ENCODE measurements around the gene GANAB. TPM values are rescaled to one million over a fixed set of nuclear protein-coding genes. Genes with fewer than 3 reads are reported as not detected.

The GANAB gene
- total and polyA plus RNA-seq, 2 of the 13 experiments (the other 11 are each of a cell fraction or from before 2014, with no cell fraction given): 99.5 to 234 TPM

DNA sequence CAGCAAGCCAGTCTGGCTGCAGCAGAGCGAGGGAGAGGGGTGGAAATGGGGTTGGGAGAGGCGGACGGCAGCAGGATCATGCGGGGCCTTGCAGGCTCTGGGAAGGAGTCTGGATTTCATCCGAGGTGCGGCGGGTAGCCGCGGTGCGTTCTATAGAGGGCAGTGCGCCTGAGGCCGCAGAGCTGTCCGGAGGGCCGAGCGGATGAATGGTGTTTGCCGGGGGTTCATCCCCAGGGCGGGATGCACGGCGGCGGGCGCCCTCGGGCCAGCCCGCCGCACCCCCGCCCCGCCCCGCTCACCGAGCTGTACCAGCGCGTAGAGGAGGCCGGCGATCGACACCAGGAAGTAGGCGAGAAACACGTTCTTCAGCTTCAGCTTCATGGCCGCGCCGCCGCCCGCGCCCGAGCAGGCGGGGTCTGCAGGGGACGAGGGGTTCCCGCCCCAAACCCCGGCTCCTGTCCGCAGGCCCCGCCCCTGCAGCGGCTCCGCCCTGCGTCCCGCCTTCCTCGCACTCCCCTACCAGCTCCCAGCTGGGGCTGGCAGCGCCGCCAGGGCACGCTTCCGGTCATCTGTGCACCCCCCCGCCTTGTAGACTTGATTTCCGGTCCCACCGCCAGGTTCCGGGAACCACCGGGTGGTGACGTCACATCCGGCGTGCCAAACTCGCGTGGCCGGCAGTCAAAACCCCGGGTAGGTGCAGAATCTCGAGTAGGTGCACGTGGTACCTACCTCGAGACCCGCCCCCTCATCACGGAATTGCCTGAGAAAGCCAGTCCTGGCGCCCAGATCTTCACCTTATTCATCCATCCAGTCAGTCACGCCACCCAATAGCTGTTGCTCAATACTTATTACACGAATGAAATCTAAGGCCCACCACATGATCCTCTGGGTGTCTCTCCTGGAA is 24.6 kb downstream of the GANAB start, which contains the start of gene B3GAT3 (continued):
- TF ChIP-seq, protein P1, sequence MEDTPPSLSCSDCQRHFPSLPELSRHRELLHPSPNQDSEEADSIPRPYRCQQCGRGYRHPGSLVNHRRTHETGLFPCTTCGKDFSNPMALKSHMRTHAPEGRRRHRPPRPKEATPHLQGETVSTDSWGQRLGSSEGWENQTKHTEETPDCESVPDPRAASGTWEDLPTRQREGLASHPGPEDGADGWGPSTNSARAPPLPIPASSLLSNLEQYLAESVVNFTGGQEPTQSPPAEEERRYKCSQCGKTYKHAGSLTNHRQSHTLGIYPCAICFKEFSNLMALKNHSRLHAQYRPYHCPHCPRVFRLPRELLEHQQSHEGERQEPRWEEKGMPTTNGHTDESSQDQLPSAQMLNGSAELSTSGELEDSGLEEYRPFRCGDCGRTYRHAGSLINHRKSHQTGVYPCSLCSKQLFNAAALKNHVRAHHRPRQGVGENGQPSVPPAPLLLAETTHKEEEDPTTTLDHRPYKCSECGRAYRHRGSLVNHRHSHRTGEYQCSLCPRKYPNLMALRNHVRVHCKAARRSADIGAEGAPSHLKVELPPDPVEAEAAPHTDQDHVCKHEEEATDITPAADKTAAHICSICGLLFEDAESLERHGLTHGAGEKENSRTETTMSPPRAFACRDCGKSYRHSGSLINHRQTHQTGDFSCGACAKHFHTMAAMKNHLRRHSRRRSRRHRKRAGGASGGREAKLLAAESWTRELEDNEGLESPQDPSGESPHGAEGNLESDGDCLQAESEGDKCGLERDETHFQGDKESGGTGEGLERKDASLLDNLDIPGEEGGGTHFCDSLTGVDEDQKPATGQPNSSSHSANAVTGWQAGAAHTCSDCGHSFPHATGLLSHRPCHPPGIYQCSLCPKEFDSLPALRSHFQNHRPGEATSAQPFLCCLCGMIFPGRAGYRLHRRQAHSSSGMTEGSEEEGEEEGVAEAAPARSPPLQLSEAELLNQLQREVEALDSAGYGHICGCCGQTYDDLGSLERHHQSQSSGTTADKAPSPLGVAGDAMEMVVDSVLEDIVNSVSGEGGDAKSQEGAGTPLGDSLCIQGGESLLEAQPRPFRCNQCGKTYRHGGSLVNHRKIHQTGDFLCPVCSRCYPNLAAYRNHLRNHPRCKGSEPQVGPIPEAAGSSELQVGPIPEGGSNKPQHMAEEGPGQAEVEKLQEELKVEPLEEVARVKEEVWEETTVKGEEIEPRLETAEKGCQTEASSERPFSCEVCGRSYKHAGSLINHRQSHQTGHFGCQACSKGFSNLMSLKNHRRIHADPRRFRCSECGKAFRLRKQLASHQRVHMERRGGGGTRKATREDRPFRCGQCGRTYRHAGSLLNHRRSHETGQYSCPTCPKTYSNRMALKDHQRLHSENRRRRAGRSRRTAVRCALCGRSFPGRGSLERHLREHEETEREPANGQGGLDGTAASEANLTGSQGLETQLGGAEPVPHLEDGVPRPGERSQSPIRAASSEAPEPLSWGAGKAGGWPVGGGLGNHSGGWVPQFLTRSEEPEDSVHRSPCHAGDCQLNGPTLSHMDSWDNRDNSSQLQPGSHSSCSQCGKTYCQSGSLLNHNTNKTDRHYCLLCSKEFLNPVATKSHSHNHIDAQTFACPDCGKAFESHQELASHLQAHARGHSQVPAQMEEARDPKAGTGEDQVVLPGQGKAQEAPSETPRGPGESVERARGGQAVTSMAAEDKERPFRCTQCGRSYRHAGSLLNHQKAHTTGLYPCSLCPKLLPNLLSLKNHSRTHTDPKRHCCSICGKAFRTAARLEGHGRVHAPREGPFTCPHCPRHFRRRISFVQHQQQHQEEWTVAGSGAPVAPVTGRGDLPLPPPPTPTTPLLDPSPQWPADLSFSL (CRISPR knock-in tag; IDR thresholded peaks at IDR 0.05): no peak
- TF ChIP-seq DNMT3B (CRISPR knock-in tag; conservative IDR thresholded peaks at IDR 0.05) (no peak), ETV5 (CRISPR knock-in tag; IDR thresholded peaks at IDR 0.05; ENCODE audit: borderline replicate concordance) (peak; percentile 99), FOXK1 (CRISPR knock-in tag; IDR thresholded peaks at IDR 0.05; ENCODE audit: borderline replicate concordance, low read depth) (peak; percentile 65; the same call in 1 of the 2 replicates)
- TF ChIP-seq, protein P2, sequence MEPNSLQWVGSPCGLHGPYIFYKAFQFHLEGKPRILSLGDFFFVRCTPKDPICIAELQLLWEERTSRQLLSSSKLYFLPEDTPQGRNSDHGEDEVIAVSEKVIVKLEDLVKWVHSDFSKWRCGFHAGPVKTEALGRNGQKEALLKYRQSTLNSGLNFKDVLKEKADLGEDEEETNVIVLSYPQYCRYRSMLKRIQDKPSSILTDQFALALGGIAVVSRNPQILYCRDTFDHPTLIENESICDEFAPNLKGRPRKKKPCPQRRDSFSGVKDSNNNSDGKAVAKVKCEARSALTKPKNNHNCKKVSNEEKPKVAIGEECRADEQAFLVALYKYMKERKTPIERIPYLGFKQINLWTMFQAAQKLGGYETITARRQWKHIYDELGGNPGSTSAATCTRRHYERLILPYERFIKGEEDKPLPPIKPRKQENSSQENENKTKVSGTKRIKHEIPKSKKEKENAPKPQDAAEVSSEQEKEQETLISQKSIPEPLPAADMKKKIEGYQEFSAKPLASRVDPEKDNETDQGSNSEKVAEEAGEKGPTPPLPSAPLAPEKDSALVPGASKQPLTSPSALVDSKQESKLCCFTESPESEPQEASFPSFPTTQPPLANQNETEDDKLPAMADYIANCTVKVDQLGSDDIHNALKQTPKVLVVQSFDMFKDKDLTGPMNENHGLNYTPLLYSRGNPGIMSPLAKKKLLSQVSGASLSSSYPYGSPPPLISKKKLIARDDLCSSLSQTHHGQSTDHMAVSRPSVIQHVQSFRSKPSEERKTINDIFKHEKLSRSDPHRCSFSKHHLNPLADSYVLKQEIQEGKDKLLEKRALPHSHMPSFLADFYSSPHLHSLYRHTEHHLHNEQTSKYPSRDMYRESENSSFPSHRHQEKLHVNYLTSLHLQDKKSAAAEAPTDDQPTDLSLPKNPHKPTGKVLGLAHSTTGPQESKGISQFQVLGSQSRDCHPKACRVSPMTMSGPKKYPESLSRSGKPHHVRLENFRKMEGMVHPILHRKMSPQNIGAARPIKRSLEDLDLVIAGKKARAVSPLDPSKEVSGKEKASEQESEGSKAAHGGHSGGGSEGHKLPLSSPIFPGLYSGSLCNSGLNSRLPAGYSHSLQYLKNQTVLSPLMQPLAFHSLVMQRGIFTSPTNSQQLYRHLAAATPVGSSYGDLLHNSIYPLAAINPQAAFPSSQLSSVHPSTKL (CRISPR knock-in tag; IDR thresholded peaks at IDR 0.05): peak; percentile 74
- TF ChIP-seq, protein P3, sequence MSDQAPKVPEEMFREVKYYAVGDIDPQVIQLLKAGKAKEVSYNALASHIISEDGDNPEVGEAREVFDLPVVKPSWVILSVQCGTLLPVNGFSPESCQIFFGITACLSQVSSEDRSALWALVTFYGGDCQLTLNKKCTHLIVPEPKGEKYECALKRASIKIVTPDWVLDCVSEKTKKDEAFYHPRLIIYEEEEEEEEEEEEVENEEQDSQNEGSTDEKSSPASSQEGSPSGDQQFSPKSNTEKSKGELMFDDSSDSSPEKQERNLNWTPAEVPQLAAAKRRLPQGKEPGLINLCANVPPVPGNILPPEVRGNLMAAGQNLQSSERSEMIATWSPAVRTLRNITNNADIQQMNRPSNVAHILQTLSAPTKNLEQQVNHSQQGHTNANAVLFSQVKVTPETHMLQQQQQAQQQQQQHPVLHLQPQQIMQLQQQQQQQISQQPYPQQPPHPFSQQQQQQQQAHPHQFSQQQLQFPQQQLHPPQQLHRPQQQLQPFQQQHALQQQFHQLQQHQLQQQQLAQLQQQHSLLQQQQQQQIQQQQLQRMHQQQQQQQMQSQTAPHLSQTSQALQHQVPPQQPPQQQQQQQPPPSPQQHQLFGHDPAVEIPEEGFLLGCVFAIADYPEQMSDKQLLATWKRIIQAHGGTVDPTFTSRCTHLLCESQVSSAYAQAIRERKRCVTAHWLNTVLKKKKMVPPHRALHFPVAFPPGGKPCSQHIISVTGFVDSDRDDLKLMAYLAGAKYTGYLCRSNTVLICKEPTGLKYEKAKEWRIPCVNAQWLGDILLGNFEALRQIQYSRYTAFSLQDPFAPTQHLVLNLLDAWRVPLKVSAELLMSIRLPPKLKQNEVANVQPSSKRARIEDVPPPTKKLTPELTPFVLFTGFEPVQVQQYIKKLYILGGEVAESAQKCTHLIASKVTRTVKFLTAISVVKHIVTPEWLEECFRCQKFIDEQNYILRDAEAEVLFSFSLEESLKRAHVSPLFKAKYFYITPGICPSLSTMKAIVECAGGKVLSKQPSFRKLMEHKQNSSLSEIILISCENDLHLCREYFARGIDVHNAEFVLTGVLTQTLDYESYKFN (CRISPR knock-in tag; conservative IDR thresholded peaks at IDR 0.05): peak; percentile 57
- TF ChIP-seq, protein P4, sequence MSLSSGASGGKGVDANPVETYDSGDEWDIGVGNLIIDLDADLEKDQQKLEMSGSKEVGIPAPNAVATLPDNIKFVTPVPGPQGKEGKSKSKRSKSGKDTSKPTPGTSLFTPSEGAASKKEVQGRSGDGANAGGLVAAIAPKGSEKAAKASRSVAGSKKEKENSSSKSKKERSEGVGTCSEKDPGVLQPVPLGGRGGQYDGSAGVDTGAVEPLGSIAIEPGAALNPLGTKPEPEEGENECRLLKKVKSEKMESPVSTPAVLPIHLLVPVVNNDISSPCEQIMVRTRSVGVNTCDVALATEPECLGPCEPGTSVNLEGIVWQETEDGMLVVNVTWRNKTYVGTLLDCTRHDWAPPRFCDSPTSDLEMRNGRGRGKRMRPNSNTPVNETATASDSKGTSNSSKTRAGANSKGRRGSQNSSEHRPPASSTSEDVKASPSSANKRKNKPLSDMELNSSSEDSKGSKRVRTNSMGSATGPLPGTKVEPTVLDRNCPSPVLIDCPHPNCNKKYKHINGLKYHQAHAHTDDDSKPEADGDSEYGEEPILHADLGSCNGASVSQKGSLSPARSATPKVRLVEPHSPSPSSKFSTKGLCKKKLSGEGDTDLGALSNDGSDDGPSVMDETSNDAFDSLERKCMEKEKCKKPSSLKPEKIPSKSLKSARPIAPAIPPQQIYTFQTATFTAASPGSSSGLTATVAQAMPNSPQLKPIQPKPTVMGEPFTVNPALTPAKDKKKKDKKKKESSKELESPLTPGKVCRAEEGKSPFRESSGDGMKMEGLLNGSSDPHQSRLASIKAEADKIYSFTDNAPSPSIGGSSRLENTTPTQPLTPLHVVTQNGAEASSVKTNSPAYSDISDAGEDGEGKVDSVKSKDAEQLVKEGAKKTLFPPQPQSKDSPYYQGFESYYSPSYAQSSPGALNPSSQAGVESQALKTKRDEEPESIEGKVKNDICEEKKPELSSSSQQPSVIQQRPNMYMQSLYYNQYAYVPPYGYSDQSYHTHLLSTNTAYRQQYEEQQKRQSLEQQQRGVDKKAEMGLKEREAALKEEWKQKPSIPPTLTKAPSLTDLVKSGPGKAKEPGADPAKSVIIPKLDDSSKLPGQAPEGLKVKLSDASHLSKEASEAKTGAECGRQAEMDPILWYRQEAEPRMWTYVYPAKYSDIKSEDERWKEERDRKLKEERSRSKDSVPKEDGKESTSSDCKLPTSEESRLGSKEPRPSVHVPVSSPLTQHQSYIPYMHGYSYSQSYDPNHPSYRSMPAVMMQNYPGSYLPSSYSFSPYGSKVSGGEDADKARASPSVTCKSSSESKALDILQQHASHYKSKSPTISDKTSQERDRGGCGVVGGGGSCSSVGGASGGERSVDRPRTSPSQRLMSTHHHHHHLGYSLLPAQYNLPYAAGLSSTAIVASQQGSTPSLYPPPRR (CRISPR knock-in tag; IDR thresholded peaks at IDR 0.05; ENCODE audit: borderline replicate concordance): peak; percentile 27; the same call in 1 of the 2 replicates
